HG03280 (cell line): ENCODE data around the gene OR2G6.
"Not testable (repeated sequence)": the region's sequence is repeated elsewhere in the genome, so short reads cannot be mapped to it uniquely, and the experiment has no call there.

Experiments used
- ATAC-seq: cut with Tn5 transposase; IDR thresholded peaks from one replicate; pipeline ENCODE4 v1.9.1; 2021; ENCODE audit warnings: mild to moderate bottlenecking, moderate library complexity; ENCODE audit not compliant: unreplicated experiment

OR2G6 gene

DNA sequence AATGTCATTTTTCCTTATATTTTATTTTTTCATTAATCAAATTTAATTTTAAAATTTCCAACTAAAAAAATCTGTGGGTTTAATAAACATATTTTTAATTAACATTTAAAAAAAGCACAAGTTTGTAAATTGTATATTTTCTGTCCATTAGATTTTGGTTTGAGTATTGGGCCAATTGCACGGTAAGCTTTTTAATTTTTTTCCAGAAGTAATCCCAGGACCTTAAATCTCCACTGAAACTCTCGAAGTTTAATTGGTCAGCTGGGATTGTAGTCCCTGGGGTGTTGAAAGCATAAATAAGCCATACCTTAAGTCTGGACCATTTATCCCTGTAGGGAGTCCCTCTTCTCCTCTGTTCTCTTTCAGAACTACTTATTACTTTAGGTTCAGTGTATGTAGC is at the start of gene OR2G6:
TSS of gene OR2G6 (plus strand) at position 301 of the 400 bp plus-strand sequence. CDS start 13,574 bp downstream, outside the sequence.
- ATAC-seq, result not testable (repeated sequence)

DNA sequence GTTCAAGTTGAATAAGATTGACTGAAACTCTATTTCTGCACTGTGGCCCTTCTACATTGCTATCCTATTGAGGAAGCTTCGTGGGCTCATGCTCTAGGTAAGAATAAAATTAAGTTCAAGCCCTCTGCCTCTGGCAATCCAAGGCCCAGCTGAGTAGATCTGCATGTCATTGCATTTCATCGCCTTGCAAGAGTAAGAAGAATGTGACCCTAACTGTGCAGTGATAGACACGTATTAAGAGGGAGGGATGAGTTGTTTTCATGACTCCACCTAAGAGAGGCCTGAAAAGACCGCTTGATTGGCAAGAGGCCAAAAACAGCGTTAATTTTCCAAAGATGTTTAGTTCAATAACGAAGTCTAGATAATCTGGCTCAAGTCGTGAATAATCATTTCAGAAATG is 48.8 kb upstream of the OR2G6 start:
- not testable (repeated sequence) for ATAC-seq

DNA sequence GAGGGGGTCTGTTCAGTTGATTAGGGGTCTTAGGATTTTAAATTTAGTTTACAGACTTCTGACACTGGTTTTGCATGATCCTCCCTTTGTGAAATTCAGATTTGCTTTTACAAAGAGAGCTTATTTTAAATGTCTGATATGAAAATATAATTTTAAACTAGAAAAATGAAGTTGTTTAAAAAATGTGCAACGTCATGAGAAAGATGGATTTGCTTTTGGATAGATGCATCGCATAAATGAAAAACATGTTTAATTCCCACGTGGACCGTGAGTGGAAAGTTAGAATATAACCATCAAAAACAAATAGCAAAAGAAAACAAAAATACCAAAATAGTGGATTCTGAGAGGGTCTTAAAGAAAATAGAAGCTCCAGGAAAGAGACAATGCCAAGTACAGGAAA is 36.7 kb upstream of the OR2G6 start:
- ATAC-seq, result no peak

DNA sequence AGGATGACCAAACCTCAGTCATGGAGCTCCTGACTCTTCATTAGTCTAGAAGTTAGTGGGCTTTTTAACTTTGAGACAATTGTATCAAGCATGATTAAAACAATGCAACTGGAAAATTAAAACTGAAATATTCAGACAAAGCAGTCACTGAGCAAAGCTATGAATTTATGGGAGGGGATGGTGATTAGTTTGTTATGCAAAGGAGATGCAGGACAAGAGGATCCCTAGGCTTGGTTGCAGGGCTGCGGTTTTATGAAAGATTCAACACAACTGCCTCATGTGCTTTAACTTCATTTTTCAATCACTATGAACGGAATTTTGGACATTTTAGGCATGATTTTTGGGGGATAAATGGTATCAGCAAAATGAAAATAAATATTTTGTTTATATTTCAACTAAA is 35.8 kb upstream of the OR2G6 start:
- not testable (repeated sequence) for ATAC-seq

DNA sequence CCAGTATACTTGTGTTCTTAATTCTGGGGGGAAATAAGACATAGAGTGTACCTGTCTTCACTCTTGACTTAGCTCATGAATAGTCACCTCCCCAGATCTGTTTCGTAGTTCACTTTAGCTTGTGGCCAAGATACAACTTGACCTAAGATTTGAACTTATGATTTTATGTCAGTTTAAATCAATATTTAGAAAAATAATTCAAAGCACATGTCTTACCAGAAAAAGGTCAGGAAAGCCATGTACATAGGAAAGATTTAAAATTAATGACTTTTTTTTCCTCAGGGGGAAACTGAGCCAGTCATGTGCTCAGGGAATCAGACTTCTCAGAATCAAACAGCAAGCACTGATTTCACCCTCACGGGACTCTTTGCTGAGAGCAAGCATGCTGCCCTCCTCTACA is 34.8 kb upstream of the OR2G6 start, which contains the start of gene OR2T3:
TSS of gene OR2T3 (plus strand) at position 301 of the 400 bp plus-strand sequence. CDS start at position 301, 0 bp downstream.
- ATAC-seq, result not testable (repeated sequence)

DNA sequence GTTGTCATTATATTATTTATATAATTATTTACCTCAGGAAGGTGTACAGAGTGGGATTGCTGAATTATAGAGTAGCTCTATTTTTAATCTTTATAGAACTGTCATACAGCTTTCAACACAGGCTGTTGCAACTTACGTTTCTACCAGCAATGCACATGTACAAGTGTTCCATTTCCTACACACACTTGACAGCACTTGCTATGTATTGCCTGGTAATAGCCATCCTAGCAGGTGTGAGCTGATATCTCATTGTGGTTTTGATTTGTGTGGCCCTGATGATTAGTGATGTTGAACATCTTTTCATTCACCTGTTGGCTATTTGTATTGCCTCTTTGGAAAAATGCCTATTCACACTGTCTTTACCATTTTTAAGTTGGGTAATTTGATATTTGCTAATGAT is 32.2 kb upstream of the OR2G6 start:
- ATAC-seq, result peak; percentile 75

DNA sequence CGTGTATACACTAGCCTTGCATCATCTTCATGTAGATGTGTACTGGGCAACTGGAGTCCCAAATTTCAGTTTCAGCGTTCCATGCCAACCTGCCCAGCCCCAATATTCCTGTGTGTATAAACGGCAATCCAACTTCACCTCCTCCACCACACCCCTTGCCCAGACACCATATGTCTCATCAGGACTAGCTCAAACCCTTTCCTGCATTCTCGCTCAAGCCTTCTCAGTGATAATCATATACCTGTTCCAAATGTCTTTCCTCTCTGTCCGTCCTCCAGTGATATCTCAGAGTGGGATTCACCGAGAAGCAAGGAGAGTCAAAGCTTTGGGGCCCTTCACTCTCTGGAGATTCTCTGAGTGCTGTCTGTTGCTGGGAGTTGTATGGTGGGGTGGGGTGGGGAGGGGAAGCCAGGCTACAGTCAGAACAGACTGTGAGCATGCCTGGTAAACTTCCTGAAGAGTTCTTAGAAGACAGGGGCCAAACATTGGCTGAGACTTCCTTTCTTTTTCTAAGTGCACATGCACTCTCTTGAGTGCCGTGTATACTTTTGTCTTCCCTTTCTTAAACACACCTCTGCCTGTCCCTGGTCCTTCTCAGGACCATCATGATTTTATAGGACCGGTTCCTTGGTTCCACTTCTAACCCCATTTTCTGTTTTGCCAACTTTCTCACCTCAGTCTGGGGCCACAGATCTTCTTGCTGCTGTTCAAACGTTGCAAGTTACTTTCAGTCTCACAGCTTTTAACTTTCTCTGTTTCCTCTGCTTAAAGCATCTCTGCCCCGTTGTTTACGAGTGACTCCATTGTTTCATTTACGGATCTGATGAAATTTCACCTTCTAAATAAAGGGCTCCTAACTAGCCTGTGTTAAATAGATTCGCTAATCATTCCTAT is 25.9 kb upstream of the OR2G6 start:
- peak; percentile 70 for ATAC-seq

DNA sequence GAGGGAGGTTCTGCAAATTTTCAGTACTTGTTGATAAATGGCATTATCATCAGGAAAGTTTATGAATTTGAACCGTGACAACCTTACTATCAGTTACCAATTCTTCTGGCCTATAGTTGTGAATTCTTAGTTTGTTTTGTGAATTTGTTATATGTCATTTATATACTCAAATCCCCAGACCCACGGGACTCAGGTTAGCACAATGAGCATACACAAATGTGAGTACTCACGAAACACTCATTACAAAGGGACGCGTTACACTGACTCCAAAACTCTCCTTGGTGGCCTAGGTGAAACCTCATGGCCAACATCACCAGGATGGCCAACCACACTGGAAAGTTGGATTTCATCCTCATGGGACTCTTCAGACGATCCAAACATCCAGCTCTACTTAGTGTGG is 19.6 kb upstream of the OR2G6 start, which contains the start of gene OR2T5:
TSS of gene OR2T5 (plus strand) at position 301 of the 400 bp plus-strand sequence. CDS start at position 301, 0 bp downstream.
- not testable (repeated sequence) for ATAC-seq

DNA sequence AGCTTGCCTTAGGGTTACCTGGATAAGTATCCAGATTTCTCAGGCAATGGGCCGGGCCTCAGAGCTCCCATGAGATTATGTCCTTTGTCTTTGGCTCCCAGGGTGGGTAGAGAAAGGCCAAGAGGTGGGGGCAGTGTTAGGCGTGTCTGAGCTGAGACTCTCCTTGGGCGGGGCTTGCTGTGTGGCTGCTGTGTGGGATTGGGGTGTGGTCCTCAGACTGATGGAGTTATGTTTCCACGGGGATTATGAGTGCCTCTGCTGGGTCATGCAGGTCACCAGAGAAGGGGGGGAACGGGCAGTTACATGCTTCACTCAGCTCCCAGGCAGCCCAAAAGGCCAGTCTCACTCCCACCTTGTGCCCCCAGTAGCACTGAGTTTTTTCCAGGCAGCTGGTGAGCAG is 11.2 kb upstream of the OR2G6 start:
- ATAC-seq, result not testable (repeated sequence)

DNA sequence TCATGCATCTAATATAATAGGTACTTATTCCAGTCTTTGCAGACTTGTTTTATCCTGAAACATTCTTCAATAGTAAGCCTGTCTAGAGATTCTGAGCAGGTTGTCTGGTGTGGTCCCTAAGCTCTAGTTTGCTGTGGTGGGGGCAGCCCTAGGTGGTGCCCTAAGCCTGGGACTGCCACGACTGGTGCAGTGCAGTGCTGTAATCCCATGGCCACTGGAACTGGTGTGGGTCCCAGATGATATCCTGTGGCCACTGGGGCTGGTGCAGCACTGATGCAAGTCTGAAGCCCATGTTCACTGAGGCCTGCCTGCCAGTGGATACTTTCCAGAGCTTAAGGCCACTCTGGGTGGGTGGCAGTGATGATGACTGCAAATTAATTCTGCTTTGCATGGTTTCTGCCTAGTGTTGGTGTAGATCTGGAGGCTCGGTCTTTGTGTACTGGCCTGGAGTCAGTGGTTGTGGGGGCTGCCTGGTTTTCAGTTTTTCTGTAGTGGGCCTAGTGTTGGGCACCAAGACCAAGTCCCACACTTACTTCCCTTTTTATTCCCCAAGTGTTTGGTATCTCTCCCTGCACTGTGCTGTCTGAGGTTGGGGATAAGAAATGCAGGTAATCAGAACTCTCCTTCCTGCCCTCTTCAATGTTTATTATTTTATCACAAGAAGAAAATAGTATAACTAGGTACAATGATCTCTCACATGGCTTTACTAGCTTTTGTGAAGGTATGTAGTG is 7.4 kb upstream of the OR2G6 start:
- ATAC-seq, result not testable (repeated sequence)

DNA sequence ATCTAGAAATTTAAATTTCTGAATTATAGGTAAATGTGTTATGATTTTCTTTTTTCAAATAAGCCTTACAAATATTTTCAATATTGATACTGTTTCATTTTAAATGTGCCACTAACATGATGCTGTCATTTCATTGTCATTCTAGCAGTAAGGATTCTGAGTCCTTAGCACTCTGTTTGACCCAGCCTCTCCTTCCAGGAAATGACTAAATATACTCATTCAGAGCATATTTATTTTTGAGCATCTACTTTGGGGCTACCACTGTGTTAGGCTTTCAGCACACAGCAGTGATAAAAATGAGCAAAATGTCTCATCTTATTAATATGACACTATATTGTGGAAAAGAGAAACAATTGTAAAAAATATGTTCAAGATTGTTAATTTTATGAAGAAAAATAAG is 2.3 kb downstream of the OR2G6 start:
- ATAC-seq, result not testable (repeated sequence)

DNA sequence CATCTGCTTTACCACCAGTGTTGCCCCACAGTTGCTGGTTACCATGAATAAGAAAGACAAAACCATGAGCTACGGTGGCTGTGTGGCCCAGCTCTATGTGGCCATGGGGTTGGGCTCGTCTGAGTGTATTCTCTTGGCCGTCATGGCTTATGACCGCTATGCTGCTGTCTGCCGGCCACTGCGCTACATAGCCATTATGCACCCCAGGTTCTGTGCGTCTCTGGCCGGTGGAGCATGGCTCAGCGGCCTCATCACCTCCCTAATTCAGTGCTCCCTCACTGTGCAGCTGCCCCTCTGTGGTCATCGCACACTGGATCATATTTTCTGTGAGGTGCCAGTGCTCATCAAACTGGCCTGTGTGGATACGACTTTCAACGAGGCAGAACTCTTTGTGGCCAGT is 14.0 kb downstream of the OR2G6 start:
- no peak for ATAC-seq

DNA sequence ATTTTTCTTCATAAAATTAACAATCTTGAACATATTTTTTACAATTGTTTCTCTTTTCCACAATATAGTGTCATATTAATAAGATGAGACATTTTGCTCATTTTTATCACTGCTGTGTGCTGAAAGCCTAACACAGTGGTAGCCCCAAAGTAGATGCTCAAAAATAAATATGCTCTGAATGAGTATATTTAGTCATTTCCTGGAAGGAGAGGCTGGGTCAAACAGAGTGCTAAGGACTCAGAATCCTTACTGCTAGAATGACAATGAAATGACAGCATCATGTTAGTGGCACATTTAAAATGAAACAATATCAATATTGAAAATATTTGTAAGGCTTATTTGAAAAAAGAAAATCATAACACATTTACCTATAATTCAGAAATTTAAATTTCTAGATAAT is 29.6 kb downstream of the OR2G6 start:
- ATAC-seq, result not testable (repeated sequence)

DNA sequence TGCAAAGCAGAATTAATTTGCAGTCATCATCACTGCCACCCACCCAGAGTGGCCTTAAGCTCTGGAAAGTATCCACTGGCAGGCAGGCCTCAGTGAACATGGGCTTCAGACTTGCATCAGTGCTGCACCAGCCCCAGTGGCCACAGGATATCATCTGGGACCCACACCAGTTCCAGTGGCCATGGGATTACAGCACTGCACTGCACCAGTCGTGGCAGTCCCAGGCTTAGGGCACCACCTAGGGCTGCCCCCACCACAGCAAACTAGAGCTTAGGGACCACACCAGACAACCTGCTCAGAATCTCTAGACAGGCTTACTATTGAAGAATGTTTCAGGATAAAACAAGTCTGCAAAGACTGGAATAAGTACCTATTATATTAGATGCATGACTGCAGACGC is 39.5 kb downstream of the OR2G6 start:
- ATAC-seq, result not testable (repeated sequence)

DNA sequence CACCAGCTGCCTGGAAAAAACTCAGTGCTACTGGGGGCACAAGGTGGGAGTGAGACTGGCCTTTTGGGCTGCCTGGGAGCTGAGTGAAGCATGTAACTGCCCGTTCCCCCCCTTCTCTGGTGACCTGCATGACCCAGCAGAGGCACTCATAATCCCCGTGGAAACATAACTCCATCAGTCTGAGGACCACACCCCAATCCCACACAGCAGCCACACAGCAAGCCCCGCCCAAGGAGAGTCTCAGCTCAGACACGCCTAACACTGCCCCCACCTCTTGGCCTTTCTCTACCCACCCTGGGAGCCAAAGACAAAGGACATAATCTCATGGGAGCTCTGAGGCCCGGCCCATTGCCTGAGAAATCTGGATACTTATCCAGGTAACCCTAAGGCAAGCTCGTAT is 43.2 kb downstream of the OR2G6 start:
- ATAC-seq, result not testable (repeated sequence)

DNA sequence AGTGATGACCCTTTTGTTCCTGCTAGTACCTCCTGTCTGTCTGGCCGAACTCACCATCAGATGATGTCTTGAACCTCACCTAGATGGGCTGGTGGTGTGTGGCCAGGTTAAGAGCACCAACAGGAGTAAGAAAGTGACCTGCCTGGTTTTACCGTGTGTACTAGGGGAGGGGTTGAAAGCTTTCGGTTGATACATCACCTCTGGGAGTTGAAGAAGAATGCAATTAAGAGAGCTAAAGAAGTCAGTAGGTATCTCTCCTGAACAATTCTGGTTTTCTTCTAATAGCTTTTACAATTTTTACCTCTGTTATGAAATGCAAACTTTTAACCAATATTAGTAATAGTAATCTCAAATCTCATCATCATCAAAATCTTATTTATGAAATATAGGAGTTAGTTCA is 54.8 kb downstream of the OR2G6 start, which contains the start of gene OR2T29:
TSS of gene OR2T29 (minus strand) at position 101 of the 400 bp plus-strand sequence. CDS start 3,281 bp downstream, outside the sequence.
- not testable (repeated sequence) for ATAC-seq

DNA sequence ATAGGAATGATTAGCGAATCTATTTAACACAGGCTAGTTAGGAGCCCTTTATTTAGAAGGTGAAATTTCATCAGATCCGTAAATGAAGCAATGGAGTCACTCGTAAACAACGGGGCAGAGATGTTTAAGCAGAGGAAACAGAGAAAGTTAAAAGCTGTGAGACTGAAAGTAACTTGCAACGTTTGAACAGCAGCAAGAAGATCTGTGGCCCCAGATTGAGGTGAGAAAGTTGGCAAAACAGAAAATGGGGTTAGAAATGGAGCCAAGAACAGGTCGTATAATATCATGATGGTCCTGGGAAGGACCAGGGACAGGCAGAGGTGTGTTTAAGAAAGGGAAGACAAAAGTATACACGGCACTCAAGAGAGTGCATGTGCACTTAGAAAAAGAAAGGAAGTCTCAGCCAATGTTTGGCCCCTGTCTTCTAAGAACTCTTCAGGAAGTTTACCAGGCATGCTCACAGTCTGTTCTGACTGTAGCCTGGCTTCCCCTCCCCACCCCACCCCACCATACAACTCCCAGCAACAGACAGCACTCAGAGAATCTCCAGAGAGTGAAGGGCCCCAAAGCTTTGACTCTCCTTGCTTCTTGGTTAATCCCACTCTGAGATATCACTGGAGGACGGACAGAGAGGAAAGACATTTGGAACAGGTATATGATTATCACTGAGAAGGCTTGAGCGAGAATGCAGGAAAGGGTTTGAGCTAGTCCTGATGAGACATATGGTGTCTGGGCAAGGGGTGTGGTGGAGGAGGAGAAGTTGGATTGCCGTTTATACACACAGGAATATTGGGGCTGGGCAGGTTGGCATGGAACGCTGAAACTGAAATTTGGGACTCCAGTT is 57.9 kb downstream of the OR2G6 start:
- ATAC-seq, result peak; percentile 79

DNA sequence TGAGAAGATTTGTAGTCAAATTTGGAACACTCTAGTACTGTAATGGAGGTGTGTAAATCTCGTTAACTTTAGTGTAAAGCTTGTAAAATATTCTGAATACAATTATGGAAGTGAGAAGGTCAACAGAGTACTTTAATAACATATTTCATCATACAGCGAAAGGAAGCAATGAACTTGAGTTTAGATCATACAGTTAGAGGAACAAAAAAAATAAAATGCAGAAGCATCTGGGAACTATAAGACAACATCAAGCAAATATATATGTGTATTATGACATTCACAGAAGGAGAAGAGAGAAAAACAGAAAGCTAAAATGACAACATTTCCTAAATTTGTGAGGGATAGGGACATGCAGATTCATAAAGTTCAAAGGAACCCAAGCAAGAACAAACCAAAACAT is 61.2 kb downstream of the OR2G6 start:
- not testable (repeated sequence) for ATAC-seq

DNA sequence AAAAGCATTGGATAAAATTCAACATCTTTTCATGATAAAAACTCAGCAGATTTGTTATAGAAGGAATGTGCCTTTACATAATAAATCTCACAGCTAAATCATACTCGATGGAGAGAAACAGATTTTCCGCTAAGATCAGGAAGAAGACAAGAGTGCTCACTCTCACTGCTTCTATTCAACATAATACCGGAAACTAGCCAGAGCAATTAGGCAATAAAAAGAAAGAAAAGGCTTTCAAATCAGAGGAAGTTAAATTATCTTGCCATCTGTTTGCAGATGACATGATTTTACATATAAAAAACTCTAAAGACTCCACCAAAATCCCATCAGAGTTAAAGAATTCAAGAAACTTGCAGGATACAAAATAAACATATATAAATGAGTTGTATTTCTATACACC is 62.9 kb downstream of the OR2G6 start:
- not testable (repeated sequence) for ATAC-seq

DNA sequence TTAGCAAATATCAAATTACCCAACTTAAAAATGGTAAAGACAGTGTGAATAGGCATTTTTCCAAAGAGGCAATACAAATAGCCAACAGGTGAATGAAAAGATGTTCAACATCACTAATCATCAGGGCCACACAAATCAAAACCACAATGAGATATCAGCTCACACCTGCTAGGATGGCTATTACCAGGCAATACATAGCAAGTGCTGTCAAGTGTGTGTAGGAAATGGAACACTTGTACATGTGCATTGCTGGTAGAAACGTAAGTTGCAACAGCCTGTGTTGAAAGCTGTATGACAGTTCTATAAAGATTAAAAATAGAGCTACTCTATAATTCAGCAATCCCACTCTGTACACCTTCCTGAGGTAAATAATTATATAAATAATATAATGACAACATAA is 64.2 kb downstream of the OR2G6 start:
- peak; percentile 96 for ATAC-seq
